Kidney glomerular epithelial cell (primary cell): ENCODE results near the gene JUN.

Experiments
- DNase-seq: peaks from one replicate; lab custom pipeline; 2025; lab: John Stamatoyannopoulos, UW

Gene JUN

GRCh38 chr1:58783993-58784757 lies at the start of gene JUN:
Gene JUN (minus strand): TSS chr1:58784047. CDS start chr1:58783070, 977 bp downstream.
- DNase-seq, result peak; percentile 99

GRCh38 chr1:58833166-58833565 lies 49.3 kb upstream of the JUN start:
- DNase-seq, result no peak

GRCh38 chr1:58830291-58830690 lies 46.4 kb upstream of the JUN start:
- no peak for DNase-seq

GRCh38 chr1:58829866-58830265 lies 46.0 kb upstream of the JUN start:
- no peak for DNase-seq

GRCh38 chr1:58827298-58827697 lies 43.5 kb upstream of the JUN start:
- DNase-seq, result no peak

GRCh38 chr1:58824753-58825389 lies 41.0 kb upstream of the JUN start:
- no peak for DNase-seq

- peak; percentile 88 for DNase-seq
Measured at GRCh38 chr1:58823481-58824010, 39.7 kb upstream of the JUN start.

- DNase-seq, result no peak
Measured at GRCh38 chr1:58821309-58821708, 37.5 kb upstream of the JUN start.

- no peak for DNase-seq
Measured at GRCh38 chr1:58818976-58819375, 35.1 kb upstream of the JUN start.

- peak; percentile 28 for DNase-seq
Measured at GRCh38 chr1:58818075-58818474, 34.2 kb upstream of the JUN start.

GRCh38 chr1:58816747-58817221 lies 32.9 kb upstream of the JUN start:
- no peak for DNase-seq

GRCh38 chr1:58816072-58816746 lies 32.4 kb upstream of the JUN start:
- DNase-seq, result peak; percentile 83

- DNase-seq, result no peak
Measured at GRCh38 chr1:58815686-58816071, 31.8 kb upstream of the JUN start.

GRCh38 chr1:58815069-58815685 lies 31.3 kb upstream of the JUN start:
- DNase-seq, result peak; percentile 95

- DNase-seq, result no peak
Measured at GRCh38 chr1:58814251-58815068, 30.6 kb upstream of the JUN start.

- DNase-seq, result no peak
Measured at GRCh38 chr1:58813801-58814200, 30.0 kb upstream of the JUN start.

GRCh38 chr1:58813361-58813760 lies 29.5 kb upstream of the JUN start:
- DNase-seq, result no peak

GRCh38 chr1:58812926-58813325 lies 29.1 kb upstream of the JUN start:
- no peak for DNase-seq

GRCh38 chr1:58812468-58812867 lies 28.6 kb upstream of the JUN start:
- DNase-seq, result no peak

- DNase-seq, result no peak
Measured at GRCh38 chr1:58811303-58811702, 27.5 kb upstream of the JUN start.

- no peak for DNase-seq
Measured at GRCh38 chr1:58809325-58810010, 25.6 kb upstream of the JUN start.
